ENCODE data around the gene ZNF286A. TPM values are rescaled to one million over a fixed set of nuclear protein-coding genes. Genes with fewer than 3 reads are reported as not detected.
A peak's percentile ranks its signal among the peaks of the same experiment; 100 is the strongest.
"Not testable (repeated sequence)": the region's sequence is repeated elsewhere in the genome, so short reads cannot be mapped to it uniquely, and the experiment has no call there.

ZNF286A gene
- total RNA-seq, 1 donor: 33.7 TPM

GRCh38 chr17:15663691-15664090, 35.9 kb upstream of the ZNF286A start:
- H3K4me3 ChIP-seq (ENCODE audit: low read depth, low read length): no peak overlapping the region
- no peak for TF ChIP-seq CTCF (IDR thresholded peaks at IDR 0.05; ENCODE audit: insufficient read depth, low read length)
- DNase-seq (ENCODE audit: low read depth): no peak

- not testable (repeated sequence) for H3K4me3 ChIP-seq (ENCODE audit: low read depth, low read length)
- DNase-seq (ENCODE audit: low read depth): peak; percentile 17
Measured at GRCh38 chr17:15669526-15669925, 30.0 kb upstream of the ZNF286A start.

DNA sequence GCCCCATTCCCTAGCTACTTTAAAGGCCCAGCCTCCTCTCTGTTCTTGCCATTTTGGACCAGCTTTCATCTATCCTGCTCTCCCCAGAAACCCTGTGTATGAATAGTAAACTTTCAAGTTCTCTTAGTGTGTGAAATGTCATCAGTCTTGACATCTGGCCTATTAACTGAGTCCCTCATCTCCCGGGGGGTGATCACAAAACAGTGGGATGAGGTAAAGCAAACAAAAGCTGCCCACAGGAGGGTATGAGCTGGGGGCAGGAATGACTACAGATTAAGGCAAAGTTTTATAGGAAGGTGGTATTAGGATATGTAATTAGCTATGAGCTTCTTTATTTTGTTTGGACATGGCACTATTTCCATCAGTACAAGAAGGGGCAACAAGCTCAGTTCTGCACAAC, 24.9 kb upstream of the ZNF286A start:
- H3K4me3 ChIP-seq (ENCODE audit: low read depth, low read length): not testable (repeated sequence)

GRCh38 chr17:15675991-15676390, 23.6 kb upstream of the ZNF286A start:
- not testable (repeated sequence) for DNase-seq (ENCODE audit: low read depth); H3K4me3 ChIP-seq (ENCODE audit: low read depth, low read length)

More for the DNA sequence above, 24.9 kb upstream of the ZNF286A start:
- not testable (repeated sequence) for DNase-seq (ENCODE audit: low read depth)

DNA sequence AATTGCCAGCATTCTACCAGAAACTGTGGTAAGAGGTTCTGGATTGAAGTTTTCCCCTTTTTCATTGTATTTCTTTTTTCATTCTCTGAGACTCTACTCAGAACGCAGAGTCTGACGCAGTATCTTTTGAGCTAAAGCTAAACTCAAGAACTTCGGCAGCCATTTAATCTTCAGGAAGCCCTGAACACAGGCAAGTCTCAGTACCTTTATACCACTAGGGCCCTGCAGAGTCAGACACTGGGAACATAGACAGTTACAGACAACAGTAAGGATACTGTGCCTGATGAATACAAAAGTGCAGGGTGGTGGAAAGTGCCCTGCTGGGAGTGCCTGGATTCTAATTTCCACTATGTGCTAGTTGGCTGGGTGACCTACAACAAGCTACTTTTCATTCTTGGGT, 16.4 kb upstream of the ZNF286A start:
- H3K4me3 ChIP-seq (ENCODE audit: low read depth, low read length); DNase-seq (ENCODE audit: low read depth): not testable (repeated sequence)

DNA sequence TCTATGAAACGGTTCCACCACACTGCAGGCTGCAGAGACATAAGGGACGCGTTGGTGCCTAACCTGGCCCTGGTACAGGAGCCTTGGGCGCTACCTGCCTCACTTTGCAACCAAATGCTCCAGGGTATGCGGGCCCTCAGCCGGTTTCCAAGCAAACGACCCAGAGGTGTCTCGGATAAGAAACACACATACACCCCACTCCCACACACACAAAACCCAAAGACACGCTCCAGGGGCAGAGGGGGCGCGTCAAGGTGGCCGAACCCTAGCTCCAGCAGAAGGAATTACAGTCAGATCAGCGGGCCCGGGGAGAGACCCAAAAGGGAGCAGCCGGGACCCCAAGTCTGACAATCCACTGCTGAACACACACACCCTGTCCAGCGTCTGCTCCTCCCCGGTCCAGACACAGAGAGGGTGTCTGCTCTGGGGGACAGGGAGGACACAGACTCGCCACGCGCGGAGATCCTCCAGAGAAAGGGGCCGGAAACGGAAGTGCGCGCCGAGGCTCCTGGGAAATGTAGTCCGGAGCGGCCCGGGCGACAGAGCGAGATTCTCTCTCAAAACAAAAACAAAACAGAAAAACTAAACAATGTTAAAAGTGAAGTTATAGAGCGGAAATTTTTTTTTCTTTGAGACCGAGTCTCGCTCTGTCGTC, 15.6 kb upstream of the ZNF286A start, which contains the start of gene TRIM16:
TSS of gene TRIM16 (minus strand) at position 488 of the 655 bp plus-strand sequence. CDS start 32,702 bp downstream, outside the sequence.
- DNase-seq (ENCODE audit: low read depth): peak; percentile 51
- H3K4me3 ChIP-seq (ENCODE audit: low read depth, low read length): peak within 1 kb of the TSS; percentile 69

- H3K4me3 ChIP-seq (ENCODE audit: low read depth, low read length); DNase-seq (ENCODE audit: low read depth): not testable (repeated sequence)
Measured at GRCh38 chr17:15687494-15687893, 12.1 kb upstream of the ZNF286A start.

DNA sequence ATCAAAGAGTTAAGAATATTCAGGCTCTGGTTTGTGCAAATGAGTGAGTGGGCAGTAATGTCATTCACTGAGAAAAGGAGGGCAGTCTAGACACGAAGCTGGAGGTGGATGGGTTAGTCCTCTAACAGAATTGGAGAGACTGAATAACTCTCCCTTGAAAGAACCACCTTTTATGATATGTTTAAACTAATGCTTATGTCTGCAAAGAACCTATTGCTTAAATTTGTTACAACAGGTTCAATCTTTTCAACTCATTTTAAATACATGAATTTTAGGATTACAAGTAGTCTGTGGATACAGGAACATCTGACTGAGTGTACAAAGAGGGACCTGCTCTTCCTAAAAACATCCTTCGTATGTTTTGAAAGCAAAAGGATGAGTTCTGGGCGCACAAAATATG, 585 bp upstream of the ZNF286A start:
- peak; percentile 6 for DNase-seq (ENCODE audit: low read depth)
- peak overlapping the region; percentile 64 for H3K4me3 ChIP-seq (ENCODE audit: low read depth, low read length)

GRCh38 chr17:15699937-15700336, 385 bp downstream of the ZNF286A start:
- H3K4me3 ChIP-seq (ENCODE audit: low read depth, low read length): peak overlapping the region; percentile 64

GRCh38 chr17:15704239-15704638, 4.7 kb downstream of the ZNF286A start:
- H3K4me3 ChIP-seq (ENCODE audit: low read depth, low read length); DNase-seq (ENCODE audit: low read depth): not testable (repeated sequence)

More at GRCh38 chr17:15699937-15700336, 385 bp downstream of the ZNF286A start:
- DNase-seq (ENCODE audit: low read depth): not testable (repeated sequence)

- not testable (repeated sequence) for DNase-seq (ENCODE audit: low read depth); H3K4me3 ChIP-seq (ENCODE audit: low read depth, low read length)
Measured at GRCh38 chr17:15704813-15705212, 5.3 kb downstream of the ZNF286A start.

DNA sequence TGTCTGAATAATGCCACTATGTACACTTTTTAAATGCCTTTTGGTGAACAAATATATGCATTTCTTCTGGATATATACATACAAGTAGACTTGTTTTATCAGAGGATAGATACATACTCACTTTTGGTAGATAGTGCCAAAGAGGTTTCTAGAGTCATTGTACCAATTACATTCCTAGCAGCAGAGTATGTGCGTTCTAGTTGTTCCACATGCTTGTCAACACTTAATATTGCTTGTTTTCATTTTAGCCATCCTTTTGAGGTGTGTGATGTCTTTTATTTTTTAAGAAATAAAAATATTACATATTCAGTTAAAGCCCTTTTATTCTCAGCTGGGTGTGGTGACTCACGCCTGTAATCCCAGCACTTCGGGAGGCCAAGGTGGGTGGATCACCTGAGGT, 9.3 kb downstream of the ZNF286A start:
- DNase-seq (ENCODE audit: low read depth); H3K4me3 ChIP-seq (ENCODE audit: low read depth, low read length): not testable (repeated sequence)

DNA sequence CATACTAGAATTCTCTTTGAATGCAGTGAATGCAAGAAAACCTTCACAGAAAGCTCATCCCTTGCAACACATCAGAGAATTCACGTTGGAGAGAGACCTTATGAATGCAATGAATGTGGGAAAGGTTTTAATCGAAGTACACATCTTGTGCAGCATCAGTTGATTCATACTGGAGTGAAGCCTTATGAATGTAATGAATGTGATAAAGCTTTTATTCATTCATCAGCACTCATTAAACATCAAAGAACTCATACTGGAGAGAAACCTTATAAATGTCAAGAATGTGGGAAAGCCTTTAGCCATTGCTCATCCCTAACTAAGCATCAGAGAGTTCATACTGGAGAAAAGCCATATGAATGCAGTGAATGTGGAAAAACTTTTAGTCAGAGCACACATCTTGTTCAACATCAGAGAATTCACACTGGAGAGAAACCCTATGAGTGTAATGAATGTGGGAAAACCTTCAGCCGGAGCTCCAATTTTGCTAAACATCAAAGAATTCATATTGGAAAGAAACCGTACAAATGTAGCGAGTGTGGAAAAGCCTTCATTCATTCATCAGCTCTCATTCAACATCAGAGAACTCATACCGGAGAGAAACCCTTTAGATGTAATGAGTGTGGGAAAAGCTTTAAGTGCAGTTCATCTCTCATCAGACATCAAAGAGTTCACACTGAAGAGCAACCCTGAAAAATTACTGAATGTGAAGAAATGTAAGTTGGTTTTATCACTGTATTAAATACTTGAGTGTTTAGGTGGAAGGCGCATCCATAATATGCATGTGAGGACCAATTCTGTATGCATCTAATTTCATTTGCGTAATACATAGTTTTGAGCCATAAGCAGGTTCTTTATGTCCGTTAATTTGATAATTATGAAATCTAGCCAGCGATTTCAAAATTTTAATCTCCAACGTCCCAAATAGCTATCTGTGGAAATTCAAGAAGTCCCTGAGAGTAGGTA, 17.3 kb downstream of the ZNF286A start:
- DNase-seq (ENCODE audit: low read depth); H3K4me3 ChIP-seq (ENCODE audit: low read depth, low read length): not testable (repeated sequence)

- not testable (repeated sequence) for DNase-seq (ENCODE audit: low read depth); H3K4me3 ChIP-seq (ENCODE audit: low read depth, low read length)
Measured at GRCh38 chr17:15730535-15730934, 31.0 kb downstream of the ZNF286A start.

DNA sequence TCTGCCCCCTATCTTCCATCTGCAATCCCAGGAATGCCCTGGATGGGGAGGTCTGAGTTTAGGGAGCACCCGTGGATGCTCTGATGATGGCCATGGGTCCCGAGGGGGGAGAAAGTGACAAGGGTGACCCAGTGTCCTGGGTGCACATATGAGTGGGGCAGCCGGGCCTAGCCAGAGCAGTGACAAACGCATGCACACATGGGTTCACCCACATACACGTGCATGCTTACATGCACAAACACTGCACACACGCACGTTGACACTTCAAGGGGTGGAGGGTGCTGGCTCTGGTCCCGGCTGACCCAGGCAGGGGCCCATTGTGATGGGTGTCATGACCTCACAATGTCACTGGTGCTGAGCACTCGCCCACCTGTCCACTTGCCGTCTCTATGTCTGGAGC, 32.3 kb downstream of the ZNF286A start, which contains the start of gene TBC1D26:
TSS of gene TBC1D26 (plus strand) at position 384 of the 400 bp plus-strand sequence. CDS start 3,066 bp downstream, outside the sequence.
- not testable (repeated sequence) for H3K4me3 ChIP-seq (ENCODE audit: low read depth, low read length); DNase-seq (ENCODE audit: low read depth)

- DNase-seq (ENCODE audit: low read depth); H3K4me3 ChIP-seq (ENCODE audit: low read depth, low read length): not testable (repeated sequence)
Measured at GRCh38 chr17:15733174-15733789, 33.7 kb downstream of the ZNF286A start.

DNA sequence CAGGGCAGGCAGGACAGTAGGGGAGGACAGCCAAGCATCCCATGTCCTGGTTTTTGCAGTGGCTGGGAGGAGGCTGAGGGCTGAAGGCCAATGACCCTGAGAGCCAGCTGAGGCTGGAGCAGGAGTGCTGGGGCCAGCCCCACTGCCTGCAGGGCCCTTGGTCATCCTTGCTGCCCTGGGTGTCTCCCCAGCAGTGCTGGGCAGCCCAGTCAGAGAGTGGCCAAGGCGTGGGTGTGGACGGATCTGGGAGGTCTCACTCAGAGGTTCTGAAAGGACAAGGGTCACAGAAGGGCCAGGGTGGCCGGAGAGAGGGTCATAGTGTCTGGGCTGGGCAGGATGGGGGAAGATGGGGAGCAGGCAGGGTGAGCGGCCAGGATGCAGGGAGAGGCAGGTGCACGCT, 37.0 kb downstream of the ZNF286A start:
- not testable (repeated sequence) for DNase-seq (ENCODE audit: low read depth); H3K4me3 ChIP-seq (ENCODE audit: low read depth, low read length)

Measured in fibroblast of the aortic adventitia (primary cell).